K562 (cell line): ENCODE measurements around the gene EGLN1. TPM values are rescaled to one million over a fixed set of nuclear protein-coding genes. Genes with fewer than 3 reads are reported as not detected.

Source experiments
- ATAC-seq: fragments of 200-7000 bp; cut with Tn5 transposase; 3 replicates; pipeline ENCODE4 v1.9.1; 2020; ENCODE audit warnings: moderate library complexity
- BruUV-seq: library from RNA; stranded (reverse); fragments of 400-500 nt; replicated peaks from 2 replicates; lab custom pipeline; 2021; lab: Mats Ljungman, UMichigan
- CTCF ChIA-PET: fragments of 300-600 bp; formaldehyde crosslinking; extraction: SDS; loops from one replicate; lab custom pipeline; 2021; ENCODE audit warnings: low intra/inter-chr PET ratio; lab: Yijun Ruan, JAX
- POLR2A ChIA-PET: fragments of 300-600, 350-650 bp; sonication (Branson Sonifier 250); formaldehyde crosslinking; extraction: SDS; loops from one replicate; lab custom pipeline; 2021; ENCODE audit warnings: antibody characterized with exemption, inconsistent platforms; lab: Yijun Ruan, JAX
- DNase-seq, 4 experiments: peaks; one replicate each; pipeline versions ENCODE4 v3.0.0 to v3.0.0-alpha.2; 2011 to 2018; ENCODE audit warnings: low spot score in 3 of 4, mixed read lengths in 3 of 4; ENCODE audit errors: extremely low read depth in 1 of 4
- FAIRE-seq: peaks from 2 replicates; lab custom pipeline; 2011; peaks lifted over from hg19 to GRCh38; lab: Jason Lieb, UNC
- H2AFZ ChIP-seq: 2 replicates; pipeline ENCODE4 v1.6.0; 2011; ENCODE audit warnings: low read depth, low read length, control low read depth, inconsistent platforms
- H3K27ac ChIP-seq: fragments of 200-600 bp; 3 replicates; pipeline ENCODE4 v1.8.0; 2011; ENCODE audit warnings: low read depth, mild to moderate bottlenecking, control low read depth, inconsistent platforms, low read length, moderate library complexity, mixed read lengths; ENCODE audit errors: extremely low read depth
- H3K27me3 ChIP-seq, 2 experiments: fragments of 300-600 bp in 1 of 2; 2 replicates in 1 of 2; 3 replicates in 1 of 2; pipeline versions ENCODE4 v1.6.0 to v1.8.0; 2011; ENCODE audit warnings: inconsistent platforms in 2 of 2, low read length in 2 of 2, mild to moderate bottlenecking in 1 of 2, mixed read lengths in 1 of 2, moderate library complexity in 1 of 2; ENCODE audit not compliant: control insufficient read depth in 2 of 2, insufficient read depth in 2 of 2
- H3K36me3 ChIP-seq: fragments of 300-600 bp; 3 replicates; pipeline ENCODE4 v1.8.0; 2011; ENCODE audit warnings: mild to moderate bottlenecking, low read length, inconsistent platforms; ENCODE audit not compliant: control insufficient read depth, insufficient read depth
- H3K4me1 ChIP-seq, 2 experiments: fragments of 200-600 bp in 1 of 2; replicated peaks in 1 of 2; 2 replicates in 1 of 2; 3 replicates in 1 of 2; pipeline versions ENCODE4 v1.5.1 to v1.8.0; 2011; ENCODE audit warnings: inconsistent platforms in 2 of 2, low read length in 2 of 2, mild to moderate bottlenecking in 1 of 2, mixed read lengths in 1 of 2, moderate library complexity in 1 of 2; ENCODE audit not compliant: control insufficient read depth in 2 of 2, insufficient read depth in 2 of 2
- H3K4me2 ChIP-seq: 2 replicates; pipeline ENCODE4 v1.6.1; 2011; ENCODE audit warnings: low read length, control low read depth, inconsistent platforms, mixed read lengths; ENCODE audit not compliant: insufficient read depth
- H3K4me3 ChIP-seq: fragments of 200-600 bp; sonication (generic), shearing (Covaris generic); 2 replicates; pipeline ENCODE4 v1.5.1; 2016; ENCODE audit warnings: control low read depth, inconsistent platforms
- H3K79me2 ChIP-seq: fragments of 200-600 bp; 3 replicates; pipeline ENCODE4 v1.8.0; 2011; ENCODE audit warnings: low read length, inconsistent platforms; ENCODE audit not compliant: control insufficient read depth, insufficient read depth
- H3K9ac ChIP-seq, 2 experiments: 2 replicates each; pipeline versions ENCODE4 v1.6.0 to v1.6.1; 2011; ENCODE audit warnings: low read depth in 2 of 2, low read length in 2 of 2, control low read depth in 1 of 2, inconsistent platforms in 1 of 2, mild to moderate bottlenecking in 1 of 2, mixed read lengths in 1 of 2; ENCODE audit not compliant: insufficient read depth in 1 of 2
- H3K9me1 ChIP-seq: one replicate; pipeline ENCODE4 v1.6.0; 2011; ENCODE audit warnings: inconsistent platforms, mild to moderate bottlenecking, low read length, moderate library complexity; ENCODE audit not compliant: control insufficient read depth, insufficient read depth
- H3K9me3 ChIP-seq: replicated peaks from 2 replicates; pipeline ENCODE4 v1.5.1; 2011; ENCODE audit warnings: low read depth, low read length, inconsistent platforms; ENCODE audit not compliant: control insufficient read depth, insufficient read depth
- H4K20me1 ChIP-seq: replicated peaks from 2 replicates; pipeline ENCODE4 v1.6.1; 2011; ENCODE audit warnings: low read length, inconsistent platforms, mixed read lengths; ENCODE audit not compliant: control insufficient read depth, insufficient read depth
- MED1 ChIP-seq: sonication (generic); formaldehyde crosslinking; IDR thresholded peaks from 2 replicates; pipeline ENCODE4 v1.8.1; 2023; ENCODE audit warnings: missing genetic modification reagents, borderline replicate concordance
- RB1 ChIP-seq: fragments of 450-650 bp; IDR thresholded peaks from 2 replicates; pipeline ENCODE4 v1.6.1; 2017; ENCODE audit warnings: low read depth, mild to moderate bottlenecking
- SNIP1 ChIP-seq: fragments of 450-650 bp; IDR thresholded peaks from 2 replicates; pipeline ENCODE4 v1.7.1; 2017; ENCODE audit warnings: low read depth, mild to moderate bottlenecking
- TARDBP ChIP-seq: fragments of 450-650 bp; IDR thresholded peaks from 2 replicates; pipeline ENCODE4 v1.6.1; 2016
- ZNF197 ChIP-seq: fragments of 200-800 bp; sonication (Bioruptor generic); IDR thresholded peaks from 2 replicates; pipeline ENCODE4 v1.6.1; 2016; ENCODE audit warnings: low read depth, missing genetic modification characterization, missing compliant biosample characterization
- WGBS: fragments of 100-300 bp; shearing (Covaris generic); methylation state at CpG from one replicate; pipeline ENCODE4 v1.1.6; 2016; ENCODE audit warnings: low coverage, mixed read lengths; ENCODE audit not compliant: insufficient coverage; ENCODE audit errors: missing lambda C conversion rate; 5-methylcytosine and 5-hydroxymethylcytosine counted together
- in situ Hi-C: fragments of 300-500 bp; cut with MboI; formaldehyde crosslinking; loops from 4 replicates; pipeline ENCODE4 v1.15.0; 2018; ENCODE audit warnings: inconsistent platforms, mixed read lengths
- intact Hi-C: fragments of 100-400 bp; cut with micrococcal nuclease; formaldehyde crosslinking; loops from 2 replicates; pipeline ENCODE4 v1.14.2; 2022
- polyA plus RNA-seq, 8 experiments: library from polyadenylated mRNA; depleted of rRNA in 4 of 8; stranded (reverse) in 5 of 8; unstranded in 3 of 8; fragments of >200 nt; fragmentation: Nextera tagmentation in 2 of 8; fragmentation: Illumina TruSeq in 1 of 8; extraction: Ambion mirVana in 2 of 8; extraction: Trizol in 1 of 8; gene quantifications; 2 replicates each; pipeline versions ENCODE4 v1.2.1 to v1.2.3, GENCODE V29; 2011 to 2014; ENCODE audit warnings: inconsistent platforms in 1 of 8, missing spikeins in 1 of 8
- total RNA-seq, 7 experiments: library from RNA; depleted of rRNA in 6 of 7; stranded (reverse); fragments of >200 nt in 6 of 7; fragmentation: Illumina TruSeq in 2 of 7; extraction: Trizol in 2 of 7; gene quantifications; 2 replicates each; pipeline versions ENCODE4 v1.2.1 to v1.2.3, GENCODE V29; 2011 to 2021; ENCODE audit warnings: low replicate concordance in 1 of 7
- TF ChIP-seq, protein P1 (sequence below): fragments of 450-650 bp; formaldehyde crosslinking; IDR thresholded peaks from 2 replicates; pipeline ENCODE4 v1.4.0; 2022; ENCODE audit warnings: missing genetic modification characterization

The EGLN1 gene
- total and polyA plus RNA-seq, 9 of the 15 experiments (the other 6 are each of a cell fraction or from before 2014, with no cell fraction given) = 5.2 to 54.3 (median 24.6) TPM

DNA sequence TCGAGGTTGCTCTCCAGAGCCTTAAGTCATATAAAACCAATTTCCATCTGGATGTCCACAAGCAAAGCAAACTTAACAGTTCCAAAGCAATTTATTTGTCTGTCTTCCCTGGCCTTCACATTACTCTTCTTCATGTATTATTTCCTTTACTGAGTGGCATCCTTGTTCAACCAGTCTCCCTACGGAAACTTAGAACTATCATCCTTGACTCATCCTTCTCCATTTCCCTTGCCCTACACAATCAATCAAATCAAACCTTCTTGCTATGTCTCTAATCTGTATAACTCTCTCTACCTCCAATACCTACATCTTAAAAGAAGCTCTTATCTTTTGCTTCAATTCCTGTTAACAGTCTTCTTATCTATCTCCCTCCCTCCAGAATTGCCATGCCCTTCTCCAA is 25.4 kb downstream of the EGLN1 start:
- H3K27ac ChIP-seq = no peak overlapping the region
- 0 out of 3 replicates have a peak, but pooled peaks cover 2% of the 10 kb centered on the region for H3K36me3 ChIP-seq
- in situ Hi-C loops = no loop called here
- WGBS = 52% methylated on average over 2 of the region's 2 CpGs
- H3K4me2 ChIP-seq = no peak overlapping the region
- DNase-seq (no peak), FAIRE-seq (no peak), ATAC-seq (no peak)
- H3K4me1 ChIP-seq = peaks cover 0 to 4% of the 10 kb centered on the region in 2 experiments; a peak in 3 of 5 replicates
- no peaks in the 10 kb centered on the region for H3K9me3 ChIP-seq
- TF ChIP-seq, protein P1, sequence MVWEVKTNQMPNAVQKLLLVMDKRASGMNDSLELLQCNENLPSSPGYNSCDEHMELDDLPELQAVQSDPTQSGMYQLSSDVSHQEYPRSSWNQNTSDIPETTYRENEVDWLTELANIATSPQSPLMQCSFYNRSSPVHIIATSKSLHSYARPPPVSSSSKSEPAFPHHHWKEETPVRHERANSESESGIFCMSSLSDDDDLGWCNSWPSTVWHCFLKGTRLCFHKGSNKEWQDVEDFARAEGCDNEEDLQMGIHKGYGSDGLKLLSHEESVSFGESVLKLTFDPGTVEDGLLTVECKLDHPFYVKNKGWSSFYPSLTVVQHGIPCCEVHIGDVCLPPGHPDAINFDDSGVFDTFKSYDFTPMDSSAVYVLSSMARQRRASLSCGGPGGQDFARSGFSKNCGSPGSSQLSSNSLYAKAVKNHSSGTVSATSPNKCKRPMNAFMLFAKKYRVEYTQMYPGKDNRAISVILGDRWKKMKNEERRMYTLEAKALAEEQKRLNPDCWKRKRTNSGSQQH (CRISPR knock-in tag) = 0 out of 2 replicates have a peak, but pooled peaks have one; percentile 13
- no peak for TF ChIP-seq SNIP1
- no peak overlapping the region for H2AFZ ChIP-seq
- H3K9me1 ChIP-seq = no peaks in the 10 kb centered on the region
- H3K9ac ChIP-seq = no peak overlapping the region
- peaks cover 23% of the 10 kb centered on the region for H4K20me1 ChIP-seq
- ChIA-PET CTCF (no interaction called here), POLR2A (no interaction called here)
- no TSS peak for BruUV-seq
- no peak overlapping the region for H3K4me3 ChIP-seq
- no peaks in the 10 kb centered on the region for H3K27me3 ChIP-seq
- intact Hi-C loops = no loop called here
- peaks cover 90% of the 10 kb centered on the region for H3K79me2 ChIP-seq

DNA sequence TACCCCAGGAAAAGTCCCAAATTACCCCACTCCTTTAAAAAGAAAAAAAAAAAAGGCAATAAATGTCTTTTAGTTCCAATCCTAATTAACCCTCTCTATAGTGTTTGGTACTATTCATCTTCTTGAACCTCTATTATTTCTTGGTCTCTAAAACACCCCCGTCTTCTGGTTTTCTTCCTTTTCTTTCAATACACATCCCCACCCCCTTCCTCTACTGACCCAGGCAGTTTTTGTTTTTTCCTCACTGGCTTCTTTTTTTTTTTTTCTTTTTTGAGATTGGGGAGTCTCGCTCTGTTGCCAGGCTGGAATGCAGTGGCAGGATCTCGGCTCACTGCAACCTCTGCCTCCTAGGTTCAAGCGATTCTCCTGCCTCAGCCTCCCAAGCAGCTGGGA is 26.1 kb downstream of the EGLN1 start:
- no peaks in the 10 kb centered on the region for H3K9me1 ChIP-seq
- peaks cover 90% of the 10 kb centered on the region for H3K79me2 ChIP-seq
- in situ Hi-C loops (no loop called here), intact Hi-C loops (no loop called here)
- FAIRE-seq = no peak
- POLR2A ChIA-PET = interaction anchor here (0.9 kb wide), 1 partner anchor 9 kb away, joined by 3 read pairs; no protein-coding TSS in a partner anchor
- H2AFZ ChIP-seq = no peak overlapping the region
- no peak overlapping the region for H3K4me3 ChIP-seq
- no peaks in the 10 kb centered on the region for H3K9me3 ChIP-seq
- 0 out of 3 replicates have a peak, but pooled peaks cover 2% of the 10 kb centered on the region for H3K36me3 ChIP-seq
- peaks cover 23% of the 10 kb centered on the region for H4K20me1 ChIP-seq
- H3K27ac ChIP-seq = no peak overlapping the region
- H3K27me3 ChIP-seq = no peaks in the 10 kb centered on the region
- CTCF ChIA-PET = no interaction called here
- BruUV-seq = no TSS peak
- no peak overlapping the region for H3K9ac ChIP-seq
- 83% methylated on average over 1 of the region's 4 CpGs for WGBS
- no peak for DNase-seq
- no peak for ATAC-seq
- H3K4me2 ChIP-seq = no peak overlapping the region
- peaks cover 0 to 4% of the 10 kb centered on the region in 2 experiments; a peak in 3 of 5 replicates for H3K4me1 ChIP-seq
- TF ChIP-seq MED1 (CRISPR knock-in tag) (no peak), RB1 (no peak), ZNF197 (CRISPR knock-in tag) (no peak), TARDBP (no peak)
